HL-60/S4 treated with phorbol 12-myristate 13-acetate at 8.2 ng/mL for 4 days and 3 days (cell line): ENCODE measurements around the gene FTO.
"Not testable (repeated sequence)": the region's sequence is repeated elsewhere in the genome, so short reads cannot be mapped to it uniquely, and the experiment has no call there.

Source experiments
- in situ Hi-C: fragments of 300-500 bp; cut with MboI; formaldehyde crosslinking; loops from 2 replicates; pipeline ENCODE4 v1.15.0; 2022; ENCODE audit warnings: low sequenced_read_pairs

FTO gene

GRCh38 chr16:53849994-53850393 lies 146.0 kb downstream of the FTO start:
- in situ Hi-C loops, result no loop called here

- in situ Hi-C loops, result no loop called here
These were observed 148.7 kb downstream of the FTO start for GRCh38 chr16:53852678-53853077.

GRCh38 chr16:53855056-53855455 lies 151.1 kb downstream of the FTO start:
- in situ Hi-C loops, result no loop called here

GRCh38 chr16:53855511-53855910 lies 151.6 kb downstream of the FTO start:
- in situ Hi-C loops, result no loop called here

GRCh38 chr16:53859995-53860540 lies 156.1 kb downstream of the FTO start:
- in situ Hi-C loops, result no loop called here

- in situ Hi-C loops, result no loop called here
These were observed 159.9 kb downstream of the FTO start for GRCh38 chr16:53863861-53864260.

- in situ Hi-C loops, result no loop called here
These were observed 161.0 kb downstream of the FTO start for GRCh38 chr16:53864819-53865493.

GRCh38 chr16:53865494-53865863 lies 161.5 kb downstream of the FTO start:
- in situ Hi-C loops, result no loop called here

GRCh38 chr16:53866520-53866919 lies 162.6 kb downstream of the FTO start:
- in situ Hi-C loops, result no loop called here

- in situ Hi-C loops, result no loop called here
These were observed 166.9 kb downstream of the FTO start for GRCh38 chr16:53870831-53871230.

- in situ Hi-C loops, result no loop called here
These were observed 168.6 kb downstream of the FTO start for GRCh38 chr16:53872248-53873221.

GRCh38 chr16:53876811-53877210 lies 172.9 kb downstream of the FTO start:
- in situ Hi-C loops, result no loop called here

- in situ Hi-C loops, result no loop called here
These were observed 174.3 kb downstream of the FTO start for GRCh38 chr16:53878216-53878615.

- in situ Hi-C loops, result no loop called here
These were observed 177.4 kb downstream of the FTO start for GRCh38 chr16:53881371-53881770.

- in situ Hi-C loops, result no loop called here
These were observed 178.4 kb downstream of the FTO start for GRCh38 chr16:53882310-53882709.

GRCh38 chr16:53884748-53885147 lies 180.8 kb downstream of the FTO start:
- in situ Hi-C loops, result no loop called here

- in situ Hi-C loops, result no loop called here
These were observed 182.8 kb downstream of the FTO start for GRCh38 chr16:53886482-53887378.

- in situ Hi-C loops, result no loop called here
These were observed 184.3 kb downstream of the FTO start for GRCh38 chr16:53888222-53888621.

GRCh38 chr16:53890877-53891276 lies 186.9 kb downstream of the FTO start:
- in situ Hi-C loops, result not testable (repeated sequence)

- in situ Hi-C loops, result no loop called here
These were observed 187.6 kb downstream of the FTO start for GRCh38 chr16:53891409-53892139.
